Activated T-helper 1 cell treated with Interleukin-2 at 50 U/mL for 16 hours (primary cell): ENCODE data around the gene FAHD2A.
"Not testable (repeated sequence)": the region's sequence is repeated elsewhere in the genome, so short reads cannot be mapped to it uniquely, and the experiment has no call there.

Source experiments
- DNase-seq: peaks from one replicate; pipeline ENCODE4 v3.0.0-alpha.2; 2020; ENCODE audit warnings: low read depth

FAHD2A gene

GRCh38 chr2:95376311-95377215 is 25.9 kb upstream of the FAHD2A start:
- DNase-seq, result no peak

GRCh38 chr2:95377216-95378123 is 25.0 kb upstream of the FAHD2A start:
- DNase-seq, result no peak

- not testable (repeated sequence) for DNase-seq
Observed at GRCh38 chr2:95378281-95378680, 24.2 kb upstream of the FAHD2A start.

- no peak for DNase-seq
Observed at GRCh38 chr2:95379371-95379831, 23.1 kb upstream of the FAHD2A start.

GRCh38 chr2:95380280-95380679 is 22.2 kb upstream of the FAHD2A start:
- DNase-seq, result no peak

GRCh38 chr2:95380731-95381130 is 21.8 kb upstream of the FAHD2A start:
- DNase-seq, result no peak

- no peak for DNase-seq
Observed at GRCh38 chr2:95381212-95382191, 21.0 kb upstream of the FAHD2A start.

GRCh38 chr2:95382192-95382591 is 20.3 kb upstream of the FAHD2A start:
- DNase-seq, result no peak

- DNase-seq, result no peak
Observed at GRCh38 chr2:95382686-95383634, 19.5 kb upstream of the FAHD2A start.

GRCh38 chr2:95383635-95384027 is 18.9 kb upstream of the FAHD2A start:
- DNase-seq, result no peak

- no peak for DNase-seq
Observed at GRCh38 chr2:95384854-95385569, 17.5 kb upstream of the FAHD2A start.

GRCh38 chr2:95385570-95385984 is 16.9 kb upstream of the FAHD2A start:
- no peak for DNase-seq

- no peak for DNase-seq
Observed at GRCh38 chr2:95386031-95386430, 16.5 kb upstream of the FAHD2A start.

- no peak for DNase-seq
Observed at GRCh38 chr2:95387358-95387757, 15.2 kb upstream of the FAHD2A start.

- no peak for DNase-seq
Observed at GRCh38 chr2:95388091-95388692, 14.3 kb upstream of the FAHD2A start.

- DNase-seq, result no peak
Observed at GRCh38 chr2:95388856-95389244, 13.7 kb upstream of the FAHD2A start.

- no peak for DNase-seq
Observed at GRCh38 chr2:95389245-95390119, 13.0 kb upstream of the FAHD2A start.

- DNase-seq, result no peak
Observed at GRCh38 chr2:95390272-95390880, 12.1 kb upstream of the FAHD2A start.
